AG10803 (cell line): ENCODE measurements around the gene ANXA4.

Experiments used
- DNase-seq: peaks from one replicate; pipeline ENCODE4 v3.0.0; 2010; ENCODE audit warnings: low read depth
- H3K4me3 ChIP-seq: 2 replicates; pipeline ENCODE4 v1.5.1; 2011; ENCODE audit warnings: mild to moderate bottlenecking, low read length, control low read depth
- CTCF ChIP-seq: conservative IDR thresholded peaks from 2 replicates; pipeline ENCODE4 v1.5.1; 2011; ENCODE audit warnings: mild to moderate bottlenecking, low read length, control low read depth, inconsistent platforms

The ANXA4 gene

GRCh38 chr2:69836316-69836715, 94.4 kb downstream of the ANXA4 start:
- H3K4me3 ChIP-seq: no peak overlapping the region
- DNase-seq: no peak
- no peak for TF ChIP-seq CTCF

- no peak for TF ChIP-seq CTCF
- H3K4me3 ChIP-seq: no peak overlapping the region
- DNase-seq: no peak
Measured at GRCh38 chr2:69837533-69837932, 95.6 kb downstream of the ANXA4 start.

GRCh38 chr2:69843993-69844392, 102.1 kb downstream of the ANXA4 start:
- DNase-seq: no peak
- TF ChIP-seq CTCF: no peak
- no peak overlapping the region for H3K4me3 ChIP-seq

GRCh38 chr2:69844560-69844959, 102.6 kb downstream of the ANXA4 start:
- TF ChIP-seq CTCF: no peak
- H3K4me3 ChIP-seq: no peak overlapping the region
- no peak for DNase-seq

- TF ChIP-seq CTCF: no peak
- DNase-seq: no peak
- no peak overlapping the region for H3K4me3 ChIP-seq
Measured at GRCh38 chr2:69846182-69847067, 104.5 kb downstream of the ANXA4 start.

- no peak for DNase-seq
- TF ChIP-seq CTCF: no peak
- H3K4me3 ChIP-seq: no peak overlapping the region
Measured at GRCh38 chr2:69847068-69847828, 105.3 kb downstream of the ANXA4 start.
